HT-29 (cell line): Measurements from ENCODE around the gene GALNT4. TPM values are rescaled to one million over a fixed set of nuclear protein-coding genes. Genes with fewer than 3 reads are reported as not detected.
A peak's percentile ranks its signal among the peaks of the same experiment; 100 is the strongest.

Experiments used
- DNase-seq: peaks from one replicate; pipeline ENCODE4 v3.0.0-alpha.2; 2015; ENCODE audit warnings: low spot score
- total RNA-seq: library from RNA; depleted of rRNA; stranded (reverse); fragments of >200 nt; shearing (Covaris generic); gene quantifications from 2 replicates; pipeline ENCODE4 v1.2.3, GENCODE V29; 2014; rRNA removed

Gene GALNT4
- 5.7 and 6.7 TPM in 2 replicates for total RNA-seq

GRCh38 chr12:89524541-89525304 is at the start of gene GALNT4:
Gene GALNT4, minus strand, starts transcription at chr12:89524796. Its CDS starts 247 bp downstream, at chr12:89524549.
- DNase-seq = peak; percentile 92

- DNase-seq = no peak
Observed at GRCh38 chr12:89573051-89573810, 48.6 kb upstream of the GALNT4 start.

- no peak for DNase-seq
Observed at GRCh38 chr12:89571491-89572195, 47.0 kb upstream of the GALNT4 start.

- no peak for DNase-seq
Observed at GRCh38 chr12:89568484-89568883, 43.9 kb upstream of the GALNT4 start.

GRCh38 chr12:89567691-89568239 is 43.2 kb upstream of the GALNT4 start:
- no peak for DNase-seq

GRCh38 chr12:89566615-89567014 is 42.0 kb upstream of the GALNT4 start:
- no peak for DNase-seq

- DNase-seq = no peak
Observed at GRCh38 chr12:89565002-89565401, 40.4 kb upstream of the GALNT4 start.

- no peak for DNase-seq
Observed at GRCh38 chr12:89559753-89560152, 35.2 kb upstream of the GALNT4 start.

- DNase-seq = peak; percentile 76
Observed at GRCh38 chr12:89556976-89557375, 32.4 kb upstream of the GALNT4 start.

GRCh38 chr12:89552376-89552775 is 27.8 kb upstream of the GALNT4 start:
- no peak for DNase-seq

- no peak for DNase-seq
Observed at GRCh38 chr12:89551747-89552146, 27.2 kb upstream of the GALNT4 start.

- DNase-seq = no peak
Observed at GRCh38 chr12:89547101-89547500, 22.5 kb upstream of the GALNT4 start.

- DNase-seq = no peak
Observed at GRCh38 chr12:89546151-89546550, 21.6 kb upstream of the GALNT4 start.

- peak; percentile 63 for DNase-seq
Observed at GRCh38 chr12:89544681-89545184, 20.1 kb upstream of the GALNT4 start.

- no peak for DNase-seq
Observed at GRCh38 chr12:89544022-89544421, 19.4 kb upstream of the GALNT4 start.

- peak; percentile 94 for DNase-seq
Observed at GRCh38 chr12:89542912-89543592, 18.5 kb upstream of the GALNT4 start.

- no peak for DNase-seq
Observed at GRCh38 chr12:89542236-89542635, 17.6 kb upstream of the GALNT4 start.

GRCh38 chr12:89540586-89540985 is 16.0 kb upstream of the GALNT4 start:
- DNase-seq = no peak

- no peak for DNase-seq
Observed at GRCh38 chr12:89539426-89540223, 15.0 kb upstream of the GALNT4 start.

- no peak for DNase-seq
Observed at GRCh38 chr12:89538897-89539296, 14.3 kb upstream of the GALNT4 start.
